Astrocyte of the hippocampus (primary cell): ENCODE data around the gene UTF1.
"Not testable (repeated sequence)": the region's sequence is repeated elsewhere in the genome, so short reads cannot be mapped to it uniquely, and the experiment has no call there.

ENCODE experiments used
- DNase-seq: peaks from one replicate; pipeline ENCODE4 v3.0.0; 2011; ENCODE audit warnings: low read depth, low spot score

Gene UTF1

DNA sequence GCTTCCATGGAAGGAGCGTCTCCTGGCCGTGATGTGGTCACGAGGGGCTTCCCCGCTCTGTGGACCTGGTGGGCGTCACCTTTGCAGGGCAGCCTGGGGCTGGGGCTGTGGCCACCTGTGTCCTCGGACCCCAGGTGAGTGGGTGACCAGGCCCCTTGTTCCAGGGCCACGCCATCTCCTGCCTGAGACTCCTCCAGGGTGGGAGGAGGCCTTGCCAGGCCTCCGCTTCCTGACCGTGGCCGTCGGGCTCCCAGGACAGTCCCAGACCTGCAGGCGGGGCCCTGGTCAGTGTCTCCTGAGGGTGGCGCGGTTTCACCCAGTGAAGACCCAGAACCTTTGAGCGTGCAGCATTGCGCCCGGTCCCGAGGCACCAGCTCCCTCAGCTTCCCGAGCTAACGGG is 20.4 kb upstream of the UTF1 start:
- DNase-seq, result no peak

DNA sequence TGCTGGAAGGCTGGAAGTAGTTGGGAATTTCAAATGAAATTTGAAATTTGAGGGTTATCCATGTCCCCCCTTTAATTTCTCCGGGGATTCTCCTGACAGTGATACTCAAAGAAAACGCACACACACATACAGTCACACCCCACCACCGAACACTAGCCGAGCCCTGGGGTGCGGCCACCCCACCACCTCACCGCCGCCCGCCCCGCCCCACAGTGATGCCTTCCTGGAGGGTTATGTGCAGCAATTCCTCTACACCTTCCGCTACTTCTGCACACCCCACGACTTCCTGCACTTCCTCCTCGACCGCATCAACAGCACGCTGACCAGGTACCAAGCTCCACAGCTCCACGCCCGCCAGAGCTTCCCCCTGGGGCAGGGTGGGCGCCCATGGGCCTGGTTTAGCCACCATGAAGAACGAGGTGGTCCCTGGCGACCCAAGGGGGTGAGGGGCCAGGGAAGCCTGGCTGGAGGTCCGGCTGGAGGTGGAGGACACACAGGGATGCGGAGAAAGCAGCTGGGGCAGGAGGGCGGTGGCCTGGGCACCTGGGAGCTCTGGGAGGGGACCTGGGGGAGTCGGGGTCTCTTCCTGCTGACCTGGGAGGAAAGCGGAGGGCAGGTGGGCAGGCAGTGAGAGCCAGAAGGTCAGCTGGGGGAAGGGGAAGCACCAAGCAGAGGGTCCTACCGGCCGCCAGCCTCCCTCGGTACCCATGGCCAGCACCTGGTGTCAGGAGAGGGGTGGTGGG is 19.4 kb upstream of the UTF1 start:
- DNase-seq, result no peak

DNA sequence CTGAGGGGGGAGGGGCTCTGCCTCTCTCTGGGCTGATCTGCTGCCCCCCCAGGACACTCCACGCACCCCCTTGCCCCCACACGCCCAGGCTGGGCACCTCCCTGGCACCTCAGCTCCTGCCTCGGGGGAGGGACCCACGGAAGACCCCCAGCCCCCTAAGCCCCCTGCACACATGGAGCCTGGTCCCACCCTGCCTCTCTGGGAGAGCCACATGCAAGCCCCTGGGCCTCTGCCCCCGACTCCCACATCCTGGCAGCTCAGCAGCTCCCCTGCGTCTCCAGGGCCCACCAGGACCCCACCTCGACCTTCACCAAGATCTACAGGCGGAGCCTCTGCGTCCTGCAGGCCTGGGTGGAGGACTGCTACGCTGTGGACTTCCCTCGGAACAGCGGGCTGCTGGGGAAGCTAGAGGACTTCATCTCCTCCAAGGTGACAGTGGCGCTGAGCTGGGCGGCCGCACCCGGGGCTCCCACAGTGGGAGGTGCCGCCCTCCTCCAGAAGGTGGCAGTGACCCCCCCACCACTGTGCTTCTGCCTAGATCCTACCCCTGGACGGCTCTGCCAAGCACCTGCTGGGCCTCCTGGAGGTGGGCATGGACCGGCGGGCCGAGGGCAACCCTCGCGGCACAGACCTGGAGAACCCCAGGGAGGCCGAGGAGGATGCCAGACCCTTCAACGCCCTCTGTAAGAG is 18.7 kb upstream of the UTF1 start:
- DNase-seq, result no peak

DNA sequence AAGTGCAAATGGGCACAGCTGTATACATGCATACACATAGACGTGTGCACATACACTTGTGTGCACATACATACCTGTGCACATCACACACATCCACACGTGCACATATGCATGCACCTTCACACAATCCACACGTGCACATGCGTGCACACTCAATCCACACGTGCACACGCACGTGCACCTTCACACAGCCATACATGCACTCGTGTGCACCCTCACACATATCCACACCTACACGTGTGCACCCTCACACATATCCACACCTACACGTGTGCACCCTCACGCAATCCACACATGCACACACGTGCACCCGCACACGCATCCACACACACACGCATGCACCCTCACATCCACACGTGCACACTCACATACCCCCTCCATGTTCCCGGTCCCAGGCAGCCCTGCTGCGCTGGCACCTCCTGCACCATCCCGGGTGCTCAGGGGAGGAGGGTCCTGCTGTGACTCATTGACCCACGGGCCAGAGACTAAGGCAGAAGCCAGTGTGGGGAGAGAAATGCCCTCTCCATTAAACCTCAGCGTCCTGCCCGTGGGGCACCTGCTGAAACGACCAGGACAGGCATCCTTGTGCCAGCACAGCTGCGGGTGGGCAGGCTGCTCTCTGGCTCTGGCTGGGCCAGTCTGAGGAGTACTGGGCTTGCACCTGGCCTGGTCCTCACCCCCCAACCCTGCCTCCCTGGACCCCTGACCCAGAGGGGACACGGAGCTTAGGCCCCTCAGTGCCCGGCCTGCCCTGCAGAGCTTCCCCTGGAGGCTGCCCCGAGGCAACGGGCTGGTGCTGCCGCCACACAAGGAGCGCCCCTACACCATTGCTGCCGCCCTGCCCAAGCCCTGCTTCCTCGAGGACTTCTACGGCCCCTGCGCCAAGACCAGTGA is 17.8 kb upstream of the UTF1 start:
- DNase-seq, result no peak

DNA sequence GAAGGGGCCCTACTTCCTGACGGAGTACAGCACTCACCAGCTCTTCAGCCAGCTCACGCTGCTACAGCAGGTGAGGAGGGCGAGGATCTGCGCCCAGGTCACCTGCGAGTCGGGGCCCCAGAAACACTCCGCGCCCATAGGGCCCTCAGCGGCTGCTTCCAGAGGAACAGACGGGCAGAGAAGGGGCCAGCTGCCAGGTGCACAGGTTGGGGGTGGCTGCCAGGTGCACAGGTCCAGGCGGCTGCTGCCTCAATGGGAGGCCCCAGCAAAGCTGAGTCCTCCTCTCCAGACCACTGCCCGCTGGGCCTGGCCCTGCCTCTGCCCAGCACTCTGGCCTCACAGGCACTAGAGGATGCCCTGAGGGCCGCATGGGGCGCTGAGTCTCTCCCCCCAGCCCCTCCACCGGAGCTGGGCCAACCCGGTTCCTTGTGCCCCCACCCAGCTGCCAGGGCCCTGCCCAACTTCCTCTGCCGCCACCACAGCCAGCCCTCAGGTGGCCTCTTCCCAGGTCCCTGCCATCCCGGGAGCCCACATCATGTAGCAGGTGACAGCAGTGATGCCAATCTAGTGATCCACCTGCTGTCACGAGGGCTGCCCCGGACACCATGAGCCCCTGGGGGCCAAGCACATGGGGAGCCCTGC is 17.0 kb upstream of the UTF1 start:
- no peak for DNase-seq

DNA sequence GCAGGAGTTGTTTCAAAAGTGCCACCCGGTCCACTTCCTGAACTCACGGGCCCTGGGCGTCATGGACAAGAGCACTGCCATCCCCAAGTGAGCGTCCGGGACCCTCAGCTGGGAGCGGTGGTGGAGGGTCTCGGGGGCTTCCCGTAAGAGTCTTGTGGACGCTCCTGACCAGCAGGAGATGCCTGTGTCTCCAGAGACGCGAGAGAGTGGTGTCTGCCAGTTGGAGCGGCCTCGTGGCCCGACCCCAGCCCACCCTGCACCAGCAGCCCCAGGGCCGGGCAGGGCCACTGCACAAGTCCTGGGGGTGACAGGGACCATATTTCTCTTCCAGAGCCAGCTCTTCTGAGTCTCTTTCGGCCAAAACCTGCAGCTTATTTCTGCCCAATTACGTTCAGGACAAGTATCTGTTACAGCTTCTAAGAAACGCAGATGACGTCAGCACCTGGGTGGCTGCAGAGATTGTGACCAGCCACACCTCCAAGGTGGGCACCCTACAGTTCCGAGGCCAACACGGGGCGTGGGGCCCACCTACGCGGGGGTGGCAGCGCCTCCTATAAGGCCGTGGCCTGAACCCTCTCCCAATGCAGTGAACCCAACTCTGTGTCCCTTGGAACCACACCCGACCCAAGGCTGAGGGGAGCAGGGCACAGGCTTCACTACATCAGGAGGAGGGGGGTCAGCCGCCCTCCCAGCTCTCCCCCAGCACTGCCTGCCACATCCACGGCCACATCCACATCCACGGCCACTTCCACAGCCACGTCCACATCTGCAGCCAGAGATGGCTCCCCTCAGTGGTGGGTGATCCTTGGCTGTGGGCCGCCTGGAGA is 16.2 kb upstream of the UTF1 start:
- DNase-seq, result no peak

DNA sequence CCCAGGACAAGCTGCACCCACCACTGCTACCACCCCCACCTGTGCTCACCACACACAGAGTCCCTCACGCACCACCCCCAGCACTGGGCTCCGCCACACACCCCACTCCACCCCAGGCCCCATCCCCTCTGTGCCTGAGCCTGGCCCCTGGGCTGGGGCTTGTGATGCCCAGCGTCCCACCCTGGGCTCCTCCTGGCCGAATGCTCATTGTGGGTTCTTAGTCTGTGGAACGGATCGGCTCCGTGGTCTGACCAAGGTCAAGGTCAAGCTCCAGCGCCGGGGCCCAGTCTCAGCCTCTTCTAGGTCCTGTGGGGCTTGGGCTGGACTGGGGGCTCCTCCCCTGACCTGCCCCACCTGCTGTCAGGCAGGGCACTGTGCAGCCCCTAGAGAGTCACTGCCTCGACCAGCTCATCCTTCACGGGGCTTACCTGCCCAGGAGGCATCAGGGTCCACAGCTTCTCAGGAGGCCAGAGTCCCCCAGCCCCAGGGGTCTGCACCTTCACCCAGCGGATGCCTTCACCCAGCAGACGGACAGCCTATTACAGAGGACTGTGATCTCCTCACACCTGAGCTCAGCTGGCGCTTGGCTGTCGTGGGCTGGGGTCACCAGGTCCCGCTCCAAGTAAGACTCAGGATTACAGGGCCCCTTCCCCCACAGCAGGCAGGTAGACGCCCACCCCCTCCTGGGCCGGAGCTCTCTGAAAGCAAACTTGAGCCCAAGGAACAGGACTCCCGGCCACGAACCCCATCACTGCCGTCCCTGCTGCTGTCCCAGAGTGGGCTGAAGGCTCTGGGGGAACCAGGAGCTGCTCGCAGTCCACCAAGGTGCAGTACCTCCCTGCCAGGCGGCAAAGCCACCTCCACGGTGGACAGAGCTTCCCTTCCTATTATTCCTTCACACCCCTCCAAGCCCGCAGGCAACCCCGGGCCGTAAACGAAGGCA is 15.3 kb upstream of the UTF1 start:
- no peak for DNase-seq

DNA sequence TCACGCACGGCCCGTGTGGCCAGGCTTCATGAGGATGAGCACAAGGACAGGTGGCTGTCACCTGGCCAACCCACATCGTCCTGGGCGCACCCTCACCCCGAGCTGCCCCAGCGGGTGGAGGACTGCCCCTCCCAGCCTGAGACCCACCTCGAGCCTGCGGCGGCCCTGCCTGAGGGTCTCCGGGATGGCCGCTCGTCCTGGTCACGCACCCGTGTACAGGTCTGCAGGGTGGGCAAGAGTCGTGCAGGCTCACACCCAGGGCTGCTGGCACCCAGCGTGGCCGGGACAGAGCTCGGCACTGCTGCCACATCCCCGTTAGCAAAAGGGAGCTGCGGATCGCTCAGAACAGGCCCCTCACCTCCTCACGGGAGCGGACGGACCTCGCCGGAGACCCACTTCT is 14.4 kb upstream of the UTF1 start:
- no peak for DNase-seq

DNA sequence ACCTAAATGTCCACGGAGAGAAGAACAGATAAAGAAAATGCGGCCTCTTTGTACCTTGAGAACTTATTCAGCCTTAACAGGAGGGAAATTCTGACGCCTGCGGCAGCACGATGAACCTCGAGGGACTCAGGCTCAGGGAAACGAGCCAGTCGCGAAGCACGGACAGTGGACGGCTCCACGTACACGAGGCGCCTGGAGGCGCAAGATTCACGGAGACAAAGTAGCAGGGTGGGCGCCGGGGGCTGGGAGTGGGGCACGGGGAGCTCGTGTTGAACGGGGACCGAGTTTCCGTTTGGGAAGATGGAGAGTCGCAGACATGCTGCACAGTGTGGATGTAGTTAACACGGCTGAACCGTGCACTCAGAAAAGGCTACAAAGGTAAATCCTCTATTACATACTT is 13.2 kb upstream of the UTF1 start:
- no peak for DNase-seq

DNA sequence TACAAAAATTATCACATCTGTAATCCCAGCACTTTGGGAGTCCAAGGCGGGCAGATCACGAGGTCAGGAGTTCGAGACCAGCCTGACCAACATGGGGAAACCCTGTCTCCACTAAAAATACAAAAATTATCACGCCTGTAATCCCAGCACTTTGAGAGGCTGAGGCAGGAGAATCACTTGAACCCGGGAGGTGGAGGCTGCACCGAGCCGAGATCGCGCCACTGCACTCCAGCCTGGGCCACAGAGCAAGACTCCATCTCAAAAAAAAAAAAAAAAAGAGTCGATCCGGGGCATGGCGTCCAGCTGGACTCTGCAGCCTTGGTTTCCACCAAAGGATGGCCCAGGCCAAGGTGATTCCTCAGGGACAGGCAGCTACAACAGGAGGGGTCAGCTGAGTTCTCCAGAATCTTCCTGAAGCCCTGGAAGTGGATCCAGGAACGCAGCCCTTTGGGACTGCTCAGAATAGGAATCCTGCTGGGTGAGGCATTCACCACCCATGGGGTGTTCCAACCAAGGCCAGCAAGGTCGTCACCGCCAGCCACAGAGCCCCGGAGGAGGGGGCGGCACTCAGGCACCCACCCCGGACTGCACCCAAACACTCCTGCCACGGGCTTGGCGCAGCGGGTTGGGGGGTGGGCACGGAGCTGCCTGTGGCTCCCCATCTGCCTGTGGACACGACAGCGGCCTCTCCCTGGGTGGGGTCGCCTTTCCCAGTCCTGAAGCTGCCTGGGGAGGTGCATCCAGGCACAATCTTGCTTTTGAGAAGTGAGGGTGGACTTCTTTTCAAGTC is 12.0 kb upstream of the UTF1 start:
- no peak for DNase-seq

DNA sequence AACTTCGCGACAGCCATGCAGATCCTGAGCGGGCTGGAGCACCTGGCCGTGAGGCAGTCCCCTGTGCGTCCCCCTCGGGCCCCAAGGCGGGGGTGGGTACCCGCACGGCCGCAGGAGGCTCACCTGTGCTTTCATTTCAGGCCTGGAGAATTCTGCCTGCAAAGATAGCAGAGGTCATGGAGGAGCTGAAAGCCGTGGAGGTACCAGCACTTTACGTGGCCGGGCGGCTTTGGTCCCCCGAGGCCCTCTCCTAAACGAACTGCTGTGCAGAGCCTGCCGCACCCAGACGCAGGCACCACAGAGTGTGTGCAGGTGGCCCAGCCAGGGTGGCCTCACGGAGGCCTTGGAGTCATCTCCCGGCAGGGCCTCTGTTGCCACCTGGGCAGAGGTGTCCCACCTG is 11.1 kb upstream of the UTF1 start:
- DNase-seq, result no peak

DNA sequence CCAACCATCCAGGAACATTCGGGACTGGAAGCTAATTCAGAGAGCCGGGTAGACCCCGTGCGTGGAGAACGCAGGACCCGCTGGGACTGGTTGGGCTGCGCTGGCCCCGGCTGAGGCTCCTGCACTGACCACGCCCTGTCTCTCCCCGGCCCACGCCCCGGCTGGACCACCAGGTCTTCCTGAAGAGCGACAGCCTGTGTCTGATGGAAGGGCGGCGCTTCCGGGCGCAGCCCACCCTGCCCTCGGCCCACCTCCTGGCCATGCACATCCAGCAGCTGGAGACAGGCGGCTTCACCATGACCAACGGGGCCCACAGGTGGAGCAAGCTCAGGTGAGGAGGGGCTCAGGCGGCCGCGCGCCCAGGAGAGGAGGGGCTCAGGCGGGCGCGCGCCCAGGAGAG is 10.2 kb upstream of the UTF1 start:
- no peak for DNase-seq

DNA sequence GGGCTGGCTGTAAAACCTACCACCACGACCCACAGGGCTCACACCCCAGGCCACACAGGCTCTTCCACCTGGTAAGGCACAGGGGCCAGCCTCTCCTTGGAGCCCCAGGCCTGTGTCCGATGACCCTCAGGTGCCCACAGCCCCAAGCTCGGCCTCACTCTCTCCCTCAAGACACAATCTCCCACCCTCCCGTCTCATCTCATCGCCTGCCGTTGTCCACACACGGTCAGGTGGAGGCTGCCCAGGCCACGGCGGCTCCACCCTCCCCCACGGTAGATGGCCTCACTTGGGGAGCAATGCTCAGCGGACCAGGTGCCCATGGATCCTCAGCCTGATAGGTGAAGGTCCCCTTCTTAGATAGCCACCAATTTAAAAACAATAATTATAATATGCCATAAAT is 8.7 kb upstream of the UTF1 start:
- DNase-seq, result no peak

DNA sequence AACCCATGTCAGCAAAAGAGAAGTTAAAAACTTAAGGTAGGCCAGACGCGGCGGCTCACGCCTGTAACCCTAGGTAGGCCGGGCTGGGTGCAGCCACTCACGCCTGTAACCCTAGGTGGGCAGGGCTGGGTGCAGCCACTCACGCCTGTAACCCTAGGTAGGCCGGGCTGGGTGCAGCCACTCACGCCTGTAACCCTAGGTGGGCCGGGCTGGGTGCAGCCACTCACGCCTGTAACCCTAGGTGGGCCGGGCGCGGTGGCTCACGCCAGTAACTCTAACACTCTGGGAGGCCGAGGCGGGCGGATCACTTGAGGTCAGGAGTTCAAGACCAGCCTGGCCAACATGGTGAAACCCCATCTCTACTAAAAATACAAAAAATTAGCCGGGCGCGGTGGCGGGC is 8.3 kb upstream of the UTF1 start:
- not testable (repeated sequence) for DNase-seq

DNA sequence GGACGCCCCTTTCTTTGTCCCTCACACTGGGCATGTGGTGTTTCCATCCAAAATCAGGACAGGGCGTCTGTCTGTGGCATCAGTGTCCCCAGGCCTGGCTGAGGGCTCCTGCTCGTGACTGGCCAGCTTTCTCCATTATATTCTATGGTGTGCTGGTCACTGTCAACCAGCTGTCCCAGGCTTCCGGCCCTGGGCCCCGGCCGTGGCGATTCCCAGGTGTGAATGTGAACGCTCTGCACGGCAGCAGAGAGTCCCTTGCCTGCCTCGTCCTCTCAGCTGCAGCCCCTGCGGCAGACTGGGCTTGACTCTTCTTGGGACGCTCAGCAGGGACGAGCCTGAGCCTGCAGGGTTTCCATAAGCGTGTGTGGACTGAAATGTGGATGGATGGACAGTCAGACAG is 5.9 kb upstream of the UTF1 start:
- DNase-seq, result no peak

DNA sequence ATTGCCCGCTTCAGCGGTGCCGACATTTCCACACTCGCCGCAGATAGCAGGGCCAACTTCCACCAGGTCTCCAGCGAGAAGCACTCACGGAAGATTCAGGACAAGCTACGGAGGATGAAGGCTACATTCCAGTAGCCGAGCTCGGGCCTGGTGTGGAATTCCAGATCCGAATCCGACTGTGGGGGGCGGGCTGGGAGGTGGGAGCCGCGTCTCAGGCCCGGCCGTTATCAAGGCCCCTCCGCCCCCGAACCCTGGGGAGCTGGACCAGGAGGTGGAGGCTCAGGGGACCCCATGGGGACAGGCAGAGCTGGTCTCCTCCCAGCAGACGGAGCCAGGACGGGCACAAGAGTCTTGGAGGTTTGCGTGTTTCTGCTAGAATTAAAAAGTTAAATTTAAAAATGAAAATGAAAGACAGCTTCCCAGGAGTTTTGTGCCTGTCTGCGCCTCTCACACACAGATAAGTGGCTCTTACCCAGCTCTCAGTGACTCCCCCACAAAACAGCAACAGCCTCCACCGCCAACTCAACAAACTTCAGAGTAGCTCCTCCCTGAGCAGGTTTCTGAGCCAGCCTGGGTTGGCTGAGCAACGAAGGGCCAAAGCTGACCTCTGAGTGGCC is 5.2 kb upstream of the UTF1 start:
- DNase-seq, result no peak

DNA sequence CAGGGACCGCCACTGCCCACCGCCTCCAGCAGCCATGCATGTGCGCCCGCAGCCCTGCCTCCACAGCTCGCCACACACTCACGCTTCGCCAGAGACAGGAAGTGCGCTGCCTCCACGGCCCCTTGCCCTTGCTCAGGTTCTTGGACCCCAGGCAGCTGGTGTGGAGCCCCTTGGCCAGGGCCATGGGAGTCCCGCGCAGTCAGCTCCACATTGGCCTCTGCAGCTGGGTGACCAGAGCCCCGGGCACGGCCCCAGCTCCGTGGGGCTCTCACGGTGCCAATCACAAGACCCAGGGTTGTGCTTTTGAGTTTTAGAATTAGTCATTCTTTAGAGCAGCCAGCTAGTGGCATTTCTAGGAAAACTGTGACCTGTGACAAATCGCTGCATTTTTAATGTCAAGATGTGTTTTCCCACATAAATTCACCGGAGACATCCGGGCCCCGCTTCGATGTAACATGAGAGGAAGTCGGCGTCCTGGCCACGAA is 4.3 kb upstream of the UTF1 start:
- no peak for DNase-seq

DNA sequence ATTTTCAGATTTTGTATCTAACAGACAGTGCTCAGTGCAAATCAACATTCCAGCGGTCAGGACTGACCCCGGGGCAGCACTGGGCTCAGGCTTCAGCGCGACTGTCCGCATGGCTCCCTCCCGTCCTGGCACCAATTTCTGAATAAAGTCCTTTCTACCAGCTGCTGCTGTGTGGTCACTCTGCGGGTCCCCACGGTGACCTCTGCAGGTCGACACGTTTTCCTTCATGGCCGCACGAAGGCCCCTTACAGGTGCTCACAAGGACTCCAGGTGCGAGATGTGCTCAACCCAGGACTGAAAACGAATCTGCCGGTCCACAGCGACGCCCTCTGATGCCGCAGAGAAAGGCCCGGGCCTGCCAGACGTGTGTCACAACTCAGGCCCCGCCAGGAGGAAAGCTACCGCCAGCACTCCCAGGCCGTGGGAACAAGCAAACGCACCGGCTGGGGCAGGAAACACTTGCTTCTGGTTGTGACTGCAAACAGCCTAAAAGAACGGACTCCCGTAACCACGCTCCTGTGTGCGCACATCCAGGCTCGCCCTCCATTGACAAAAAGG is 3.7 kb upstream of the UTF1 start:
- no peak for DNase-seq
